Neural cell (in vitro differentiated cells): ENCODE results near the gene C3AR1. TPM values are rescaled to one million over a fixed set of nuclear protein-coding genes. Genes with fewer than 3 reads are reported as not detected.

Experiments
- H2AFZ ChIP-seq: fragments of 200-600, 300-800 bp; sonication (generic), shearing (Covaris generic); 2 replicates; pipeline ENCODE4 v1.6.0; 2014; ENCODE audit warnings: low read depth, mild to moderate bottlenecking, antibody characterized with exemption, low read length, moderate library complexity
- H3F3A ChIP-seq: fragments of 200-600 bp; shearing (Covaris generic); 2 replicates; pipeline ENCODE4 v1.6.1; 2016; ENCODE audit warnings: mild to moderate bottlenecking, moderate library complexity, mixed read lengths, antibody characterized with exemption, low read length; ENCODE audit not compliant: insufficient read depth, poor library complexity, severe bottlenecking
- H3K27ac ChIP-seq: fragments of 200-600, 300-800 bp; sonication (generic), shearing (Covaris generic); 2 replicates; pipeline ENCODE4 v1.5.1; 2014; ENCODE audit warnings: mild to moderate bottlenecking, low read length, moderate library complexity
- H3K27me3 ChIP-seq: fragments of 300-800, 200-600 bp; sonication (generic), shearing (Covaris generic); 2 replicates; pipeline ENCODE4 v1.6.0; 2014; ENCODE audit warnings: mild to moderate bottlenecking, low read depth, low read length, moderate library complexity; ENCODE audit not compliant: insufficient read depth
- H3K36me3 ChIP-seq: fragments of 300-800, 200-600 bp; sonication (generic), shearing (Covaris generic); 2 replicates; pipeline ENCODE4 v1.5.1; 2014; ENCODE audit warnings: mild to moderate bottlenecking, antibody characterized with exemption, low read length, moderate library complexity; ENCODE audit not compliant: insufficient read depth
- H3K4me2 ChIP-seq: fragments of 300-800, 200-600 bp; sonication (generic), shearing (Covaris generic); 2 replicates; pipeline ENCODE4 v1.6.0; 2014; ENCODE audit warnings: mild to moderate bottlenecking, low read length
- H3K4me3 ChIP-seq: fragments of 300-800, 200-600 bp; sonication (generic), shearing (Covaris generic); 2 replicates; pipeline ENCODE4 v1.5.1; 2014; ENCODE audit warnings: mild to moderate bottlenecking, low read length, moderate library complexity
- H3K79me2 ChIP-seq: fragments of 200-600 bp; shearing (Covaris generic); replicated peaks from 2 replicates; pipeline ENCODE4 v1.6.0; 2014; ENCODE audit warnings: mild to moderate bottlenecking, low read length, moderate library complexity; ENCODE audit not compliant: insufficient read depth
- H3K9ac ChIP-seq: fragments of 300-800, 200-600 bp; sonication (generic), shearing (Covaris generic); 2 replicates; pipeline ENCODE4 v1.6.1; 2016; ENCODE audit warnings: mild to moderate bottlenecking, low read length, mixed read lengths
- H3K9me2 ChIP-seq: fragments of 200-600 bp; shearing (Covaris generic); 2 replicates; pipeline ENCODE4 v1.6.1; 2016; ENCODE audit warnings: mild to moderate bottlenecking, low read length, mixed read lengths; ENCODE audit not compliant: insufficient read depth
- H3K9me3 ChIP-seq: fragments of 200-600, 300-800 bp; sonication (generic), shearing (Covaris generic); 2 replicates; pipeline ENCODE4 v1.6.1; 2016; ENCODE audit warnings: mild to moderate bottlenecking, mixed run types, low read length, moderate library complexity, mixed read lengths
- H4K20me1 ChIP-seq: fragments of 200-600 bp; shearing (Covaris generic); 2 replicates; pipeline ENCODE4 v1.6.1; 2016; ENCODE audit warnings: mild to moderate bottlenecking, mixed run types; ENCODE audit not compliant: insufficient read depth
- EP300 ChIP-seq: fragments of 450-650 bp; conservative IDR thresholded peaks from 2 replicates; pipeline ENCODE4 v1.6.1; 2014; ENCODE audit warnings: antibody characterized with exemption, mild to moderate bottlenecking, moderate library complexity; ENCODE audit not compliant: poor library complexity, severe bottlenecking
- EZH2 ChIP-seq: fragments of 200-600, 300-800 bp; shearing (Covaris generic), sonication (generic); IDR thresholded peaks from 2 replicates; pipeline ENCODE4 v1.6.1; 2014; ENCODE audit warnings: antibody characterized with exemption, low read length, borderline replicate concordance, mild to moderate bottlenecking; ENCODE audit not compliant: insufficient read depth, poor library complexity, severe bottlenecking
- MXI1 ChIP-seq: fragments of 450-650 bp; conservative IDR thresholded peaks from 2 replicates; pipeline ENCODE4 v1.6.1; 2014; ENCODE audit warnings: antibody characterized with exemption, mild to moderate bottlenecking; ENCODE audit not compliant: poor library complexity, severe bottlenecking
- POLR2AphosphoS5 ChIP-seq: IDR thresholded peaks from 2 replicates; pipeline ENCODE4 v1.6.1; 2012
- RAD21 ChIP-seq: fragments of 450-650 bp; conservative IDR thresholded peaks from 2 replicates; pipeline ENCODE4 v1.6.1; 2014; ENCODE audit warnings: antibody characterized with exemption, mild to moderate bottlenecking, moderate library complexity
- REST ChIP-seq: IDR thresholded peaks from 2 replicates; pipeline ENCODE4 v1.6.1; 2012; ENCODE audit warnings: borderline replicate concordance
- SMC3 ChIP-seq: fragments of 450-650 bp; conservative IDR thresholded peaks from 2 replicates; pipeline ENCODE4 v1.6.1; 2014; ENCODE audit warnings: antibody characterized with exemption, mild to moderate bottlenecking, moderate library complexity; ENCODE audit not compliant: poor library complexity
- TAF1 ChIP-seq: IDR thresholded peaks from 2 replicates; pipeline ENCODE4 v1.6.1; 2012; ENCODE audit warnings: low read depth
- polyA plus RNA-seq: library from polyadenylated mRNA; depleted of rRNA; stranded (reverse); fragments of >200 nt; gene quantifications from 2 replicates; pipeline ENCODE4 v1.2.3, GENCODE V29; 2014
- TF ChIP-seq, protein P1 (sequence below): fragments of 450-650 bp; IDR thresholded peaks from 2 replicates; pipeline ENCODE4 v1.5.1; 2014; ENCODE audit warnings: antibody characterized with exemption, mild to moderate bottlenecking, moderate library complexity; ENCODE audit not compliant: poor library complexity, severe bottlenecking

C3AR1 gene
- polyA plus RNA-seq, 1 donor from 2014 or later, result not detected

- no peak overlapping the region for H3K27ac ChIP-seq
- H3K4me2 ChIP-seq, result peak overlapping the region; percentile 52
- H4K20me1 ChIP-seq, result no peaks in the 10 kb centered on the region
- H3K9ac ChIP-seq, result no peak overlapping the region
- TF ChIP-seq RAD21 (no peak), SMC3 (no peak), EZH2 (no peak), POLR2AphosphoS5 (no peak), MXI1 (no peak), EP300 (no peak), TAF1 (no peak), REST (no peak)
- TF ChIP-seq, protein P1, sequence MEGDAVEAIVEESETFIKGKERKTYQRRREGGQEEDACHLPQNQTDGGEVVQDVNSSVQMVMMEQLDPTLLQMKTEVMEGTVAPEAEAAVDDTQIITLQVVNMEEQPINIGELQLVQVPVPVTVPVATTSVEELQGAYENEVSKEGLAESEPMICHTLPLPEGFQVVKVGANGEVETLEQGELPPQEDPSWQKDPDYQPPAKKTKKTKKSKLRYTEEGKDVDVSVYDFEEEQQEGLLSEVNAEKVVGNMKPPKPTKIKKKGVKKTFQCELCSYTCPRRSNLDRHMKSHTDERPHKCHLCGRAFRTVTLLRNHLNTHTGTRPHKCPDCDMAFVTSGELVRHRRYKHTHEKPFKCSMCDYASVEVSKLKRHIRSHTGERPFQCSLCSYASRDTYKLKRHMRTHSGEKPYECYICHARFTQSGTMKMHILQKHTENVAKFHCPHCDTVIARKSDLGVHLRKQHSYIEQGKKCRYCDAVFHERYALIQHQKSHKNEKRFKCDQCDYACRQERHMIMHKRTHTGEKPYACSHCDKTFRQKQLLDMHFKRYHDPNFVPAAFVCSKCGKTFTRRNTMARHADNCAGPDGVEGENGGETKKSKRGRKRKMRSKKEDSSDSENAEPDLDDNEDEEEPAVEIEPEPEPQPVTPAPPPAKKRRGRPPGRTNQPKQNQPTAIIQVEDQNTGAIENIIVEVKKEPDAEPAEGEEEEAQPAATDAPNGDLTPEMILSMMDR, result no peak
- H2AFZ ChIP-seq, result no peak overlapping the region
- H3K36me3 ChIP-seq, result no peaks in the 10 kb centered on the region
- no peaks in the 10 kb centered on the region for H3K9me2 ChIP-seq
- H3K27me3 ChIP-seq, result no peaks in the 10 kb centered on the region
- peaks cover 5% of the 10 kb centered on the region for H3F3A ChIP-seq
- H3K4me3 ChIP-seq, result peak overlapping the region; percentile 94
- H3K79me2 ChIP-seq, result peaks cover 8% of the 10 kb centered on the region
- H3K9me3 ChIP-seq, result no peaks in the 10 kb centered on the region
Measured at GRCh38 chr12:8034802-8035201, 31.4 kb downstream of the C3AR1 start.

DNA sequence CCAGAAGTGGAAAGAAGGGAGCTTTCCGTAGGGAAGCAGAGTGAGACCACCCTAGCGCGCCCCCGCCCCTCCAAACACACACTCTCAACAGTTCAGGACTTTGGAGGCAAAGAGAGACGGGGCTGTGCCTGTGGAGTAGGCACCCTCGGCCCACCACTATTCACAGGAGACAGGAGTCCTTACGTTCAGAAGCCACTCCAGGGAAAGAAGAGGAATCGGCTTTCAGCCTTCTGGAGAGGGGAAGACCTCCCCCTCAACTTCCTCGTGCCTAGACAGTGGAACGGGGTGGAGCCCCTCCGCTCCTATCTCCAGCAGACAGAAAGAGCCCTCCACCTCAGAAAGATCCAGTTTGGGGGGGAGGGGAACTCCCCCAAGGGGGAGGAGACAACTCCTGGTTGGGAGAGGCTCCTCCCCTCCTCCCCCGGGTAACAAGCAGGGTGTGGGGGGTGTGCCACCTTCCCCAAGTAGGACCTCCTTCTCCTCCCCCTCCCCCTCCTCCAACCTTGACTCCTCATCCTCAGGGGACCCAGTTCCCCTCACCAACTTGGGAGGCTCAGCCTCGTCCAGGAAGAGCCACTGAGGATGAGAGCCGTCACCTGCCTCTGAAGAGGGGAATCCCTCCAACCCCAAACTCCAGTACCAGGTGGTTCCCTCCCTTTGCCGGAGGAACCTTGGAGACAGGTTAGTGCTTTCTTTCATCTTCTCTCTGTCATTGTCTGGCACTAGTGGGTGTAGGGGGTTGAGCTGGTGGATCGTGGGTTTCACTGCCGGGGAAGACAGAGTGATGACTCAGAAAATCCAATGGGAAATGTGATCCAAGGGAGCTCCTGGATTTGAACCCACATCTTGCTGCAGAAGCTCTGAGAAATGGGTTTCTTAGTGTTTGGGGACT, 32.8 kb downstream of the C3AR1 start:
- no peaks in the 10 kb centered on the region for H4K20me1 ChIP-seq
- H2AFZ ChIP-seq, result peak overlapping the region; percentile 84

More for the DNA sequence above, 32.8 kb downstream of the C3AR1 start:
- no peak for TF ChIP-seq RAD21
- TF ChIP-seq, protein P1, result peak; percentile 22
- Histone ChIP-seq H3K9me3 (no peaks in the 10 kb centered on the region), H3K4me2 (peak overlapping the region; percentile 52), H3K36me3 (no peaks in the 10 kb centered on the region), H3K27me3 (no peaks in the 10 kb centered on the region), H3K9me2 (no peaks in the 10 kb centered on the region), H3K4me3 (peak overlapping the region; percentile 94), H3K27ac (peak overlapping the region; percentile 68), H3F3A (peaks cover 5% of the 10 kb centered on the region), H3K9ac (peak overlapping the region; percentile 93), H3K79me2 (peaks cover 8% of the 10 kb centered on the region)
